K562 (cell line): ENCODE measurements around the gene GSTM5. TPM values are rescaled to one million over a fixed set of nuclear protein-coding genes. Genes with fewer than 3 reads are reported as not detected.
A peak's percentile ranks its signal among the peaks of the same experiment; 100 is the strongest.

Experiments used
- BCOR ChIP-seq: fragments of 450-650 bp; IDR thresholded peaks from 2 replicates; pipeline ENCODE4 v1.6.1; 2016
- BDP1 ChIP-seq: IDR thresholded peaks from 3 replicates; pipeline ENCODE4 v1.6.1; 2011; ENCODE audit not compliant: insufficient read length, insufficient read depth
- CREB3 ChIP-seq: fragments of 450-650 bp; conservative IDR thresholded peaks from 2 replicates; pipeline ENCODE4 v1.6.1; 2016; ENCODE audit warnings: missing genetic modification characterization, low read depth, mild to moderate bottlenecking, missing compliant biosample characterization, moderate library complexity
- FOXK1 ChIP-seq: sonication (generic); formaldehyde crosslinking; IDR thresholded peaks from 2 replicates; pipeline ENCODE4 v1.8.0; 2022; ENCODE audit warnings: missing genetic modification reagents, mild to moderate bottlenecking, borderline replicate concordance
- GABPA ChIP-seq: fragments of 200-800 bp; sonication (Bioruptor generic); conservative IDR thresholded peaks from 2 replicates; pipeline ENCODE4 v1.6.1; 2016; ENCODE audit warnings: low read depth, missing genetic modification characterization, missing compliant biosample characterization
- HNRNPK ChIP-seq: fragments of 200-400 bp; formaldehyde crosslinking; IDR thresholded peaks from one replicate; pipeline ENCODE4 v1.6.1; 2018; ENCODE audit warnings: mild to moderate bottlenecking, low read depth, low read length; ENCODE audit not compliant: poor library complexity, severe bottlenecking
- L3MBTL2 ChIP-seq: fragments of 450-650 bp; IDR thresholded peaks from 2 replicates; pipeline ENCODE4 v1.6.1; 2016; ENCODE audit warnings: mild to moderate bottlenecking, moderate library complexity
- MYC ChIP-seq, 2 experiments: fragments of 250-450 bp in 1 of 2; sonication (Bioruptor Pico) in 1 of 2; IDR thresholded peaks; 2 replicates each; pipeline versions ENCODE4 v1.5.1 to v1.6.1; 2012 to 2021; ENCODE audit warnings: low read depth in 2 of 2, borderline replicate concordance in 1 of 2, improper control_type of control experiment in 1 of 2, low read length in 1 of 2, mild to moderate bottlenecking in 1 of 2, moderate library complexity in 1 of 2
- NR2F6 ChIP-seq: fragments of 450-650 bp; formaldehyde crosslinking; IDR thresholded peaks from 2 replicates; pipeline ENCODE4 v1.4.0; 2020; ENCODE audit warnings: mild to moderate bottlenecking
- PHB2 ChIP-seq: fragments of 450-650 bp; IDR thresholded peaks from 2 replicates; pipeline ENCODE4 v1.6.1; 2017; ENCODE audit warnings: low read depth
- PHTF2 ChIP-seq: fragments of 250-450 bp; sonication (Bioruptor Pico); IDR thresholded peaks from 2 replicates; pipeline ENCODE4 v1.5.0; 2021; ENCODE audit warnings: mild to moderate bottlenecking
- RBM34 ChIP-seq: fragments of 200-400 bp; formaldehyde crosslinking; IDR thresholded peaks from 2 replicates; pipeline ENCODE4 v1.6.1; 2018; ENCODE audit warnings: low read length, borderline replicate concordance; ENCODE audit not compliant: insufficient read depth
- ZFP1 ChIP-seq: fragments of 450-650 bp; formaldehyde crosslinking; IDR thresholded peaks from 2 replicates; pipeline ENCODE4 v1.4.0; 2020; ENCODE audit warnings: mild to moderate bottlenecking, mixed read lengths
- ZNF143 ChIP-seq: sonication (generic); formaldehyde crosslinking; IDR thresholded peaks from 2 replicates; pipeline ENCODE4 v1.9.0; 2022; ENCODE audit warnings: mild to moderate bottlenecking, missing genetic modification reagents
- ZNF174 ChIP-seq: fragments of 250-450 bp; sonication (Bioruptor Pico); IDR thresholded peaks from 2 replicates; pipeline ENCODE4 v1.4.0; 2020; ENCODE audit warnings: mild to moderate bottlenecking
- ZNF24 ChIP-seq: fragments of 450-650 bp; IDR thresholded peaks from 2 replicates; pipeline ENCODE4 v1.6.1; 2016
- ZNF592 ChIP-seq: fragments of 450-650 bp; IDR thresholded peaks from 2 replicates; pipeline ENCODE4 v1.6.1; 2017; ENCODE audit warnings: antibody characterized with exemption, mild to moderate bottlenecking
- polyA plus RNA-seq, 8 experiments: library from polyadenylated mRNA; depleted of rRNA in 4 of 8; stranded (reverse) in 5 of 8; unstranded in 3 of 8; fragments of >200 nt; fragmentation: Nextera tagmentation in 2 of 8; fragmentation: Illumina TruSeq in 1 of 8; extraction: Ambion mirVana in 2 of 8; extraction: Trizol in 1 of 8; gene quantifications; 2 replicates each; pipeline versions ENCODE4 v1.2.1 to v1.2.3, GENCODE V29; 2011 to 2014; ENCODE audit warnings: inconsistent platforms in 1 of 8, missing spikeins in 1 of 8
- total RNA-seq, 7 experiments: library from RNA; depleted of rRNA in 6 of 7; stranded (reverse); fragments of >200 nt in 6 of 7; fragmentation: Illumina TruSeq in 2 of 7; extraction: Trizol in 2 of 7; gene quantifications; 2 replicates each; pipeline versions ENCODE4 v1.2.1 to v1.2.3, GENCODE V29; 2011 to 2021; ENCODE audit warnings: low replicate concordance in 1 of 7
- TF ChIP-seq, protein P1 (sequence below): sonication (generic); formaldehyde crosslinking; IDR thresholded peaks from 2 replicates; pipeline ENCODE4 v1.8.1; 2023; ENCODE audit warnings: mild to moderate bottlenecking, missing genetic modification reagents

GSTM5 gene
- total and polyA plus RNA-seq, 9 of the 15 experiments (the other 6 are each of a cell fraction or from before 2014, with no cell fraction given): not detected

DNA sequence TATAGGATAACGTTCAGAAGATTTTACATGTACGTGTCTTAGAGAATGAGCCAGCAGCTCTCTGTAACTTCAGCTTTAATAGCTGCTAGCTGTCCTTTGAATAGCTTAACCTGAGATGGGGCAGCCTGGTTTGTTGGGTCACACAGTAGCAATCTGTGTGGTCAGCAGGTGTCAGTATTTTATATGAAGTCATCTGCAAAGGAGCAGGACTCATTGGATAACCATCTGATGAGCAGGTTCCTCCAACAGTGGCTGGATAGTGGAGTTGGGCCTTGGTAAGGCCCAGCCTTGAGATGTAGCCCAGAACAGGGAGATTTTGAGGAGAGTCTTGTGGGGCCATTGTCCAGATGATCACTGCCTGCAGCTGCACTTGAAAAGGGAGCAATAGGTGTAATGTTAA lies 6.4 kb downstream of the GSTM5 start (continued):
- TF ChIP-seq HNRNPK (no peak), ZNF174 (CRISPR knock-in tag) (no peak), GABPA (tag) (no peak), FOXK1 (no peak), BCOR (no peak), MYC (IDR thresholded peaks at IDR 0.05; ENCODE audit: low read depth, low read length) (0 out of 2 replicates have a peak, but pooled peaks have one; percentile 33), MYC (CRISPR knock-in tag; IDR thresholded peaks at IDR 0.05; ENCODE audit: borderline replicate concordance, low read depth) (no peak), CREB3 (tag) (0 out of 2 replicates have a peak, but pooled peaks have one; percentile 38), ZNF592 (peak; percentile 53), PHTF2 (CRISPR knock-in tag) (no peak), PHB2 (no peak), ZNF24 (no peak), ZNF143 (CRISPR knock-in tag) (no peak), NR2F6 (CRISPR knock-in tag) (no peak), L3MBTL2 (peak; percentile 39; the same call in 1 of the 2 replicates), RBM34 (no peak), ZFP1 (no peak), BDP1 (no peak)
- TF ChIP-seq, protein P1, sequence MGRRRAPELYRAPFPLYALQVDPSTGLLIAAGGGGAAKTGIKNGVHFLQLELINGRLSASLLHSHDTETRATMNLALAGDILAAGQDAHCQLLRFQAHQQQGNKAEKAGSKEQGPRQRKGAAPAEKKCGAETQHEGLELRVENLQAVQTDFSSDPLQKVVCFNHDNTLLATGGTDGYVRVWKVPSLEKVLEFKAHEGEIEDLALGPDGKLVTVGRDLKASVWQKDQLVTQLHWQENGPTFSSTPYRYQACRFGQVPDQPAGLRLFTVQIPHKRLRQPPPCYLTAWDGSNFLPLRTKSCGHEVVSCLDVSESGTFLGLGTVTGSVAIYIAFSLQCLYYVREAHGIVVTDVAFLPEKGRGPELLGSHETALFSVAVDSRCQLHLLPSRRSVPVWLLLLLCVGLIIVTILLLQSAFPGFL (CRISPR knock-in tag): no peak
